Suprapubic skin (tissue), 4 donors: ENCODE measurements around the gene WIPF2. TPM values are rescaled to one million over a fixed set of nuclear protein-coding genes. Genes with fewer than 3 reads are reported as not detected.
A peak's percentile ranks its signal among the peaks of the same experiment; 100 is the strongest.
"Not testable (repeated sequence)": the region's sequence is repeated elsewhere in the genome, so short reads cannot be mapped to it uniquely, and the experiment has no call there.

ENCODE experiments used
- DNase-seq, 2 donors: peaks; one replicate each; pipeline ENCODE4 v3.0.0-alpha.2; 2019; ENCODE audit warnings: low spot score in 2 of 2
- H3K27ac ChIP-seq: fragments of 200-600 bp; sonication (generic); one replicate; pipeline ENCODE4 v1.5.1; 2019
- H3K27me3 ChIP-seq: fragments of 200-600 bp; sonication (generic); one replicate; pipeline ENCODE4 v1.5.1; 2019
- H3K36me3 ChIP-seq: fragments of 200-600 bp; sonication (generic); one replicate; pipeline ENCODE4 v1.5.1; 2019
- H3K4me1 ChIP-seq: fragments of 200-600 bp; sonication (generic); one replicate; pipeline ENCODE4 v1.5.1; 2019
- H3K4me3 ChIP-seq: fragments of 200-600 bp; sonication (generic); one replicate; pipeline ENCODE4 v1.5.1; 2019; ENCODE audit warnings: mild to moderate bottlenecking
- H3K9me3 ChIP-seq: fragments of 200-600 bp; sonication (generic); one replicate; pipeline ENCODE4 v1.5.1; 2019
- EP300 ChIP-seq: sonication (generic); formaldehyde crosslinking; IDR thresholded peaks from one replicate; pipeline ENCODE4 v1.6.1; 2017; ENCODE audit warnings: antibody characterized with exemption
- POLR2A ChIP-seq, 2 donors: fragments of 450-650 bp; IDR thresholded peaks; one replicate each; pipeline ENCODE4 v1.6.1; 2017; ENCODE audit warnings: antibody characterized with exemption in 2 of 2, mild to moderate bottlenecking in 2 of 2, moderate library complexity in 2 of 2
- POLR2AphosphoS5 ChIP-seq, 3 donors: sonication (generic); formaldehyde crosslinking; IDR thresholded peaks; one replicate each; pipeline ENCODE4 v1.6.1; 2017; ENCODE audit warnings: antibody characterized with exemption in 3 of 3
- WGBS: methylation state at CpG from one replicate; pipeline ENCODE4 v1.1.5; 2018; 5-methylcytosine and 5-hydroxymethylcytosine counted together
- total RNA-seq, 4 donors: library from RNA; depleted of rRNA; stranded (reverse); fragments of >200 nt; gene quantifications; one replicate each; pipeline ENCODE4 v1.1.0, GENCODE V29; 2016
- TF ChIP-seq, protein P1 (sequence below), 2 donors: fragments of 200-600 bp in 1 of 2; fragments of 450-650 bp in 1 of 2; sonication (generic) in 1 of 2; IDR thresholded peaks; one replicate each; pipeline ENCODE4 v1.5.1; 2016 to 2019; ENCODE audit warnings: antibody characterized with exemption in 2 of 2, mild to moderate bottlenecking in 1 of 2, moderate library complexity in 1 of 2

The WIPF2 gene
- total RNA-seq, 4 donors from 2014 or later = 18.2 to 25.5 (median 21.6) TPM

DNA sequence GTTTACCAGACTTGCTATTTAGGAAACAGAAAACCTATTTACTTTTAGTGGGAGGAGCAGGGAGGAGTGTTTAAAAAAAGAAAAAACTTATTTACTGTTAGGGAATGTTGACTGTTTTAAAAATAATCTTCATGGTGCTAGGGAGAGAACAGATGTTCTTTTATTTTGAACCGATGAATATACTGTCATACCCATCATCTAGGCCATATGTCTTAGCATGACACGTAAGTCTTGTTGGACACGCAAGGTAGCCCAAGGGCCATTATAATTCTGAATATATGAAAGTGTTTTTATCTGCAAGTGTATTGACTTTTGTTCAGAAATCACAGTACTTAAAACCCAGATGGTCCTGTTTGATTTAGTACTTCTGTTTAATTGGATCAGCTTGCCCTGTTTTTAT is 11.6 kb downstream of the WIPF2 start:
- Histone ChIP-seq H3K4me1 (peaks cover 5% of the 10 kb centered on the region), H3K36me3 (peaks cover 37% of the 10 kb centered on the region), H3K9me3 (no peaks in the 10 kb centered on the region), H3K4me3 (no peak overlapping the region), H3K27me3 (no peaks in the 10 kb centered on the region), H3K27ac (no peak overlapping the region)
- TF ChIP-seq EP300 (no peak), POLR2A (IDR thresholded peaks at IDR 0.05) (no peak)
- no peak for DNase-seq
- WGBS = 70% methylated on average over 3 of the region's 3 CpGs

DNA sequence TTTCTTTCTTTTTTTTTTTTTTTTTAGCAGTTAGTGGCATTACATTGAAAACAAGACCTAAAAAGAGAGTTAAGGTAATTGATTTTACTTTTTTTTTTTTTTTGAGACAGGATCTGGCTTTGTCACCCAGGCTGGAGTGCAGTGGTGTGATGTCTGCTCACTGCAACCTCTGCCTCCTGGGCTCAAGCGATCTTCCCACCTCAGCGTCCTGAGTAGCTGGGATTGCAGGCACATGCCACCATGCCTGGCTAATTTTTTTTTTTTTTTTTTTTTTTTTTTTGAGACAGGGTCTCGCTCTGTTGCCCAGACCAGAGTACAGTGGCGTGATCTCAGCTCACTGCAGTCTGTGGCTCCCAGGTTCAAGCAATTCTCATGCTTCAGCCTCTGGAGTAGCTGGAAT is 12.8 kb downstream of the WIPF2 start:
- H3K27me3 ChIP-seq, H3K27ac ChIP-seq, H3K4me1 ChIP-seq, H3K4me3 ChIP-seq, DNase-seq, H3K9me3 ChIP-seq: not testable (repeated sequence)
- peaks cover 38% of the 10 kb centered on the region for H3K36me3 ChIP-seq
- WGBS = 99% methylated on average over 4 of the region's 4 CpGs

DNA sequence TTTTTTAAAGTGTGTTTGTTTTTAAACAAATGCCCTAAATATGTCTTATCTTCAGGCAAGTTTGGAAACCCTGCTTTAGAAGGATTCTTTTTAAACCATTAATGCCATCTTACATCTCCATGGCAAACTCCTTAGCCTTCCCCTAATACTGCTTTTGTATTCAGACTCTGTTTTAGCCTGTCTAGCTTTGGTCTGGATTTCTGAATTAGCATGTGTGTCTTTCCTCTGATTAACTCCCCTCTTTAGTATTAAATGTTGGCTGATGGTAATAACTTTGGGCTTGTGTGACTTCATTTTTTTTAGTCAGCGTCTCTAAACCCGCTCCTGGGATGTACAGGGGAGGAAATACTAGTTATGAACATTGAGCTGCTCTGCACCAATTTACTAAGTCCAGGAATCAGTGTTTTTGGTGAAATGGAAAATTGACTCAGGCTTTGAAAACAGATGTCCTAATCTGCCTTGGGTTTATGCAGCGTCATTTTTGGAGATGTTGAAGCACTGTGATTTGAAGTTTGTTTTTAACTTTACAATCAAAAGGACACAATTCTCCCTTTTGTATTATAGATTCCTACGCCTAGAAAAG is 22.2 kb downstream of the WIPF2 start:
- peaks cover 43% of the 10 kb centered on the region for H3K4me1 ChIP-seq
- WGBS = 67% methylated on average over 4 of the region's 4 CpGs
- H3K36me3 ChIP-seq = no peaks in the 10 kb centered on the region
- TF ChIP-seq POLR2A (IDR thresholded peaks at IDR 0.05) = no peak
- no peak for TF ChIP-seq POLR2AphosphoS5 (IDR thresholded peaks at IDR 0.05)
- TF ChIP-seq, protein P1, sequence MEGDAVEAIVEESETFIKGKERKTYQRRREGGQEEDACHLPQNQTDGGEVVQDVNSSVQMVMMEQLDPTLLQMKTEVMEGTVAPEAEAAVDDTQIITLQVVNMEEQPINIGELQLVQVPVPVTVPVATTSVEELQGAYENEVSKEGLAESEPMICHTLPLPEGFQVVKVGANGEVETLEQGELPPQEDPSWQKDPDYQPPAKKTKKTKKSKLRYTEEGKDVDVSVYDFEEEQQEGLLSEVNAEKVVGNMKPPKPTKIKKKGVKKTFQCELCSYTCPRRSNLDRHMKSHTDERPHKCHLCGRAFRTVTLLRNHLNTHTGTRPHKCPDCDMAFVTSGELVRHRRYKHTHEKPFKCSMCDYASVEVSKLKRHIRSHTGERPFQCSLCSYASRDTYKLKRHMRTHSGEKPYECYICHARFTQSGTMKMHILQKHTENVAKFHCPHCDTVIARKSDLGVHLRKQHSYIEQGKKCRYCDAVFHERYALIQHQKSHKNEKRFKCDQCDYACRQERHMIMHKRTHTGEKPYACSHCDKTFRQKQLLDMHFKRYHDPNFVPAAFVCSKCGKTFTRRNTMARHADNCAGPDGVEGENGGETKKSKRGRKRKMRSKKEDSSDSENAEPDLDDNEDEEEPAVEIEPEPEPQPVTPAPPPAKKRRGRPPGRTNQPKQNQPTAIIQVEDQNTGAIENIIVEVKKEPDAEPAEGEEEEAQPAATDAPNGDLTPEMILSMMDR (IDR thresholded peaks at IDR 0.05) = no peak
- TF ChIP-seq EP300 = no peak
- no peaks in the 10 kb centered on the region for H3K9me3 ChIP-seq
- no peak for DNase-seq
- H3K4me3 ChIP-seq = no peak overlapping the region
- no peaks in the 10 kb centered on the region for H3K27me3 ChIP-seq
- no peak overlapping the region for H3K27ac ChIP-seq

DNA sequence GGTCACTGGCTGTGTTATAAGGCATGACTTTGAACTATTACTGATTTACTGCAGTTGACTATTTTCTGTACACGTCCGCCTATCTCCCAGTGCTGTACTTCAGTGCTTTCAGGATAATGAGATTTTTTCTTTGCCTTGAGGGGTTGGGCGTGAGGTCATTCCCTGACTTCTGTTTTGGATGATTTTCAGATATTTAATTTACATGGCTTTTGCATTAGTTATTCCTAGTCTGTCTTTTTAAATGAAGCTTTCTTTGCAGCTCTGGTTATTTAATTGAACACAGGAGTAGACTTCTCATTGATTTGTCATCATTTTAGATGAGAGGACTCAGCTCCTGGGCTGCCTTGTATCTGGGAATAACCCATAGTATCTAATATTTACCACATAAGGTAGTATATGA is 23.7 kb downstream of the WIPF2 start:
- Histone ChIP-seq H3K36me3 (no peaks in the 10 kb centered on the region), H3K4me1 (peaks cover 43% of the 10 kb centered on the region), H3K27ac (no peak overlapping the region), H3K27me3 (no peaks in the 10 kb centered on the region), H3K9me3 (no peaks in the 10 kb centered on the region), H3K4me3 (no peak overlapping the region)
- TF ChIP-seq, protein P1 (IDR thresholded peaks at IDR 0.05) = no peak
- TF ChIP-seq POLR2A (IDR thresholded peaks at IDR 0.05) (no peak), POLR2AphosphoS5 (IDR thresholded peaks at IDR 0.05) (no peak), EP300 (no peak)
- WGBS = 41% methylated on average over 3 of the region's 3 CpGs
- no peak for DNase-seq

DNA sequence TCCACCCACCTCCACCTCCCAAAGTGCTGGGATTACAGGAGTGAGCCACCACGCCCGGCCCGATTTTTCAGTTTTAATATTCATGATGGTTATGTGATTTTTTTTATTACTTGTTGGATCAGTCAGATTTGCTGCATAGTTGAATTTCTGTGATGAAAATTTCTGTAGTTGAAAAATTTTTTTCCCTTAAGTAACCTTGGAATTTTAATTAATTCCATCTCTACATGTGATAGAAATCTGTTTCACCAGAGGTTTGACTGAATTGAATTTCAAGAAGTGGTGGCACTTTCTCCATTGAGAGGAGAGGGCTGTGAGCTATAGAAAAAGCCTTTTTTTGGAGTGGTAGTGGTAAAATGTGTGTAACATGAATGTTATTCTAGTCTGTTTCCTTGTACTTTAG is 24.7 kb downstream of the WIPF2 start:
- WGBS = 30% methylated on average over 3 of the region's 3 CpGs
- TF ChIP-seq, protein P1 (IDR thresholded peaks at IDR 0.05) = no peak
- TF ChIP-seq POLR2AphosphoS5 (IDR thresholded peaks at IDR 0.05) = no peak
- no peak for TF ChIP-seq EP300
- TF ChIP-seq POLR2A (IDR thresholded peaks at IDR 0.05) = no peak
- H3K4me1 ChIP-seq = peaks cover 48% of the 10 kb centered on the region

DNA sequence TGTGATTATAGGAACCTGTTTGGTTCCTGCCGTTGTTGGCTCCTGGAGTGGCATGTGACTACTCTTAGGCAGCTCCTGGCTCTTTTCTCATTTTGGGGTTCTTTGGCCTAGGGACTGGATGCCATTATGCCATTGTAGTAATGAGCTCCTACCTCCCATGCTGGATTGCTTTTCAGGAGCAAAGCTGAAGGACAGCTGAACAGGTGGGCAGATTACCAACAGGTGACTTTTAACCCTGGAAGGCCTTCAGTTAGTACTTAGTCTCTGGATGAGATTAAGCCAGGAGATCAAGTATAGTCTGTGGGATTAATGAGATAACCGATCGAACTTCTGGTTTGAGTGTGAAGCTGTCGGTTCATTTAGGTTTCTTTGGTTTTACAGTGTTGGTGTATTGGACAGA is 25.2 kb downstream of the WIPF2 start:
- 71% methylated on average over 4 of the region's 4 CpGs for WGBS
- Histone ChIP-seq H3K4me1 (peaks cover 51% of the 10 kb centered on the region), H3K36me3 (no peaks in the 10 kb centered on the region), H3K9me3 (no peaks in the 10 kb centered on the region), H3K27ac (peak overlapping the region; percentile 32), H3K4me3 (no peak overlapping the region), H3K27me3 (no peaks in the 10 kb centered on the region)
- DNase-seq = no peak
- TF ChIP-seq POLR2A (IDR thresholded peaks at IDR 0.05) = no peak

More for the DNA sequence above, 24.7 kb downstream of the WIPF2 start:
- Histone ChIP-seq H3K27me3 (no peaks in the 10 kb centered on the region), H3K27ac (peak overlapping the region; percentile 32), H3K9me3 (no peaks in the 10 kb centered on the region), H3K36me3 (no peaks in the 10 kb centered on the region), H3K4me3 (no peak overlapping the region)
- DNase-seq = no peak

DNA sequence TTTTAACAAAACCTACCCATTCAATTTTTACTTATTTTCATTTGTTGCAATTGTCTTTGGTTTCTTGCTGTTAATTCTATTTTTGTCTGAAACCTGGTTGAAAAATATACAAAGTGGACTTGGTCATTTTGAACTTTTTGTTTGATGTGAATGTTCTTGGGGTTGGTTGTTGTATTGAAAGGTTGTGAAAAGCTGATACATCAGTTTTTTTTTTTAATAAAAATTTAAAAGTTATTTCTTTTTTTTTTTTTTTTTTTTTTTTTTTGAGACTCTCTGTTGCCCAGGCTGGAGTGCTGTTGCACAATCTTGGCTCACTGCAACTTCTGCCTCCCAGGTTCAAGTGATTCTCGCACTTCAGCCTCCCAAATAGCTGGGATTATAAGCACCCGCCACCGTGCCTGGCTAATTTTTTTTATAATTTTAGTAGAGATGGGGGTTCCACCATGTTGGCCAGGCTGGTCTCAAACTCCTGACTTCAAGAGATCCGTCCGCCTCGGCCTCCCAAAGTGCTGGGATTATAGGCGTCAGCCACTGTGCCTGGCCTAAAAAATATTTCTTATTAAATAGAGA is 28.9 kb downstream of the WIPF2 start:
- DNase-seq = peak in 1 of 2 donors; percentile 73
- no peak overlapping the region for H3K27ac ChIP-seq
- WGBS = 81% methylated on average over 7 of the region's 7 CpGs
- peaks cover 46% of the 10 kb centered on the region for H3K4me1 ChIP-seq
- no peaks in the 10 kb centered on the region for H3K9me3 ChIP-seq
- TF ChIP-seq POLR2A (IDR thresholded peaks at IDR 0.05) (no peak), EP300 (no peak), POLR2AphosphoS5 (IDR thresholded peaks at IDR 0.05) (no peak)
- TF ChIP-seq, protein P1 (IDR thresholded peaks at IDR 0.05) = no peak
- no peak overlapping the region for H3K4me3 ChIP-seq
- no peaks in the 10 kb centered on the region for H3K36me3 ChIP-seq
- no peaks in the 10 kb centered on the region for H3K27me3 ChIP-seq
